ENCODE data around the gene NECAB3.

- TF ChIP-seq CTCF (IDR thresholded peaks at IDR 0.05): no peak
- TF ChIP-seq EP300 (IDR thresholded peaks at IDR 0.05): no peak
These were observed 35.2 kb upstream of the NECAB3 start for GRCh38 chr20:33709398-33709797.
